GM19025 (cell line): ENCODE data around the gene ENTR1.

ENCODE experiments used
- ATAC-seq: cut with Tn5 transposase; IDR thresholded peaks from one replicate; pipeline ENCODE4 v1.9.1; 2021; ENCODE audit warnings: mild to moderate bottlenecking, low read depth, moderate library complexity; ENCODE audit not compliant: unreplicated experiment

The ENTR1 gene

GRCh38 chr9:136410500-136411287, at the start of gene ENTR1, which contains the start of gene PMPCA:
Gene ENTR1, minus strand, starts transcription at chr9:136410614. Its CDS starts 217 bp downstream, at chr9:136410397.
Gene PMPCA, plus strand, starts transcription at chr9:136410658. Its CDS starts 11 bp downstream, at chr9:136410669.
- ATAC-seq: peak; percentile 78

DNA sequence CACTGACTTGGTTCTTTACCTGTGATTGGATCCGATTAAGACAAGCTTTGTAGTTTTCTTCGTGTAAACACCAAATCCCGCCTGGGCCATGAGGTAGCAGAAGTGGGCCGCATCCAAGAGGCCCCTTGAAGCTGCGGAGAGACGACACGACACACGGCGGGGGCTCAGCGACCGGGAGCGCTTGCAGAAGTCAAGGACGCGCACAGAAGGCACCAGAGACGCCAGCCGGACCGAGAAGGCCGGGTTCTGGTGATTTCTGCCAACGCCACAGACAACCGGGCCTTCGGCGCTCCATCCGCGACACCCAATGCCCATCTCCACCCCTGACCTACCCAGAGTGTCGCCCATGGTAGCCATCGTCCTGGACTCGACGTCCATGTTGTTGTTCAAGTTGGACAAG, 49.0 kb upstream of the ENTR1 start:
- no peak for ATAC-seq

DNA sequence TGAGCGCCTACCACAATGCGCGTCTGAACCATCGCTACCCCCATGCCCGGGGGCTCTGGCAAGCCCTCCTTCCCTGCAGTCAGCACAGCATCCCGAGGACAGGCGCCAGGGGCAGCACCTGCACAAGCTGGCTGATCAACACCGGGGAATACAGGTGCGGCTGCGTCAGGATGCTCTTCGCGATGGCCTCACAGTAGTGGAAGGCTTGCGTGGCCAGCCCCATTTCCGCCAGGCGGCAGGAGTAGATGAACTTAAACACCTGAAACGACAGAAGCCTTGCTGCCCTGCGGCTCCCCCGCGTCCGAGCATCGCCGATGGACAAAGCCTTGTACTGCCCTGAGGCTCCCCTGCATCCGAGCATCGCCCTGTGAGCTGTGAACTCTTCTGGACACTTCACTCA, 46.9 kb upstream of the ENTR1 start:
- ATAC-seq: no peak

DNA sequence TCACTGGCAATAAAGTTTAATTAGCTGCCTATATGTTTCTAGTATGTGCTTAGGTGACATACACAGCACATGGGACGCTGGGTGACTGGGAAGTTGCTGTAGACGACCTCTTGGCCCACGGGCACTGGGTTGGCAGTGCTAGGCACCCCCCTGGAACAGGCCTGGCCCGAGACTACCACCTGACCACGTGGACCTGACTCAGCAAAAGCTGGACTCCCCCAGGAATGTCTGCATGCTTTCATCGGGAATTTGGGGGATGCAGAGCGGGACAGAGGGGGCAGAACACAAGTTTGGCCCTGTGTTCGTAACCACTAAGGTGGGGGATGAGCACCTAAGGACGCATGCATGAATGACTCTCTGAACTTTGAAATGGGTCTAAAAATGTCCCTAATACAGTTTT, 45.8 kb upstream of the ENTR1 start:
- no peak for ATAC-seq

DNA sequence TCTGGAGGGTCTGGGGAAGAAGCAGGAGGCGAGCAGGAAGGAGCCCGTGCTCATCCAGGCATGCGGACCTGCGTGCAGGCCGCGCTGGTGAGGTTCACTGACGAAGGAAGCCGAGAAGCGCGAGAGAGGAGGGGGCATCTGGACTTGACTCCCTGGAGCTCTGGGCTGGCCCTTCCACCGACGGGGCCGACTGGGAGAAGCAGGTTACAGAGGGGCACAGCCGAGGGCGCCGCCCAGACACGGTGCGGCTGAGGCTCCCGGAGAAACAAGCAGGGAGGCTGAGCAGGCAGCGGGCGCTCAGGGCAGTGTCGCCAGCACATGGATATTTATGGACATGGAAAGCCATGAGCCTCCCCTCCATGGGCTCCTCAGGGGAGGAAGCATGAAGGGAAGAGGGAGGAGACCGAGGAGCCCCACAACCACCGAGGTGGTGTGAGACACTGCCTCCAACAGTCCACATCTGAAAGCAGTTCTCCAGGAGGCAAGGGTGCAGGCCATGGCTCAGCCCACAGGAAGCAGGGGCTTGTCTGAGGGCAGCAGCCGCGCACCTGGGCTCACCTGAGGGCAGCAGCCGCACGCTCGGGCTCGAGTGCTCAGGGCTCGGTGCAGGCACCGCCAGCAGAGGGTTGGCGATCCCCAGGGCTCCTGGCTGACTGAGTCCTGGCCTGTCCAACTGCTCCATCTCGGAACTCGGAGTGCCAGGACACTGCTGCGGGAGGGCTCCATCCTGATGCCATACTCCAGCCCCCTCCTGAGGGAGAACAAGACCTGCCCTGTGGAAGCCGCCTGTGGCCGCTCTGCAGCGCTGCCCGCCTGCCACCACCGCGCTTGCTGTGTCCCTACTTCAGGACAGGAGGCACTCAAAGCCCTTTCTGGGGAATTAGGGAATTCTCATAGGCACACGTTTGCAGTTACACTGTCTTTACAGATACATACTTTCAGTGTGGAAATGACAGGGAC, 44.9 kb upstream of the ENTR1 start:
- no peak for ATAC-seq

DNA sequence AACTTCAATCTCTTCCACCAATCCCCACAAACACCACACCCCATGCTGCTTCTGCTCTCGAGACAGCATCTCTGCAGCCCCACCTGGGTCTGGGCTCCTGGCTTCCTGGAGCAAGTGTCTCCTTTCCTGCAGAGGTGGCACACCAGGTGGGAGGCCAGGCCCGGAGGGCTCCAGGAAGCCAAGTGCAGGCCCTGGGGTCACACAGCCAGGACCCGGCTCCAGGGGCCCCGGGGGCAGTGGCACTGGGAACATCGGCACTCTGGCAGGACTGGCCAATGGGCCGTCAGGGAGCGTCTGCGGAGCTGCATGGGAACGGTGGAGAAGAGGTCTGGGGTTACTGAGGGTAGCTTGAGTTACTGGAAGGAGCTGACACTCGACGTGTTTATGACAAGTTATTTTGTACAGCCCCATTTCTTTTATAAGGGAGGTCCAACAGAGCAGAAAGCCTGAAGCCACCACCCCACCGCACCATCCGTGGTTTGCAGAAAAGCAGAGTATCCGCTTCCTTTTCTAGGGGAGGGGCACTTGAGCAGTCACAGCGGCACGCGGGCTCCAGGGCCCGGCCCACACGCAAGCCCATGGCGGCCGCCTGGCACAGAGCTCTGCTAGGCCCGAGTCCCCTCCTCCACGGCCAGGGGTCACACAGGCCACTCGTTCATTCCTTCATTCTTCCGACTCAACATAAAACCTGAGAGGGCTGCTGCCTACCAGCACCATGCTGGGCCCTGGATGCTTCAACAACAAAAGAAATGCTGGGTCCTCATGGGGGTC, 43.8 kb upstream of the ENTR1 start:
- no peak for ATAC-seq

- no peak for ATAC-seq
Measured at GRCh38 chr9:136453326-136453725, 42.9 kb upstream of the ENTR1 start.

DNA sequence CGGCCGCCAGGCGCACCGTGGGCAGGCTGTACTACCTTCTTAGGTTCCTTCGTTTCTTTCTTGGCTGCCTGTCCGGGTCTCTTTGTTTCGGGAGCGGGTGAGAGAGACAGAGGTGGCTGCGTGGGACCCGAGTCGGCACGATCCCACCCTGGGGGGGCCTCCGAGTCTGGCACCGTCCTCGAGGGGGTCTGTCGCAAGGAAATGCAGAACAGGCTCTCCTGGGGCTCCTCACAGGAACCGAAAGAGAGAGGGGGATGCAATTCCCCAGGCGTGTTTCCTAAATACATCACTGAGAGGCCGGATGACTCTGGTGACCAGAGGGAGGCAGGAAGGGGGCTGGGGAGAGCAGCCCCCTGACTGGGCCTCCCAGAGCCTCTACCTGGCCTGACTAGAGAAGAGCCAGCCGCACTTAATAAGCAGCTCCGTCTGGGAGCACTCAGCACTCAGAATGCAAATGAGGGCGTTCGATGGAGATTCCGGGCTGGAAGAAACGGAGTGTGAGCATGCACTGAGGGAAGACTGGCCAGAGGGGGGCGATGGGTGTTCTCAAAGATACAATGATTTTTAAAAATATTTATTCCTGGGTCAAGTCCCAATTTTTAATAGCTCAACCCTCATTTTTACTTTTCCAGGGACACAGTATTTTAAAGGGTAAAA, 40.9 kb upstream of the ENTR1 start:
- ATAC-seq: no peak

DNA sequence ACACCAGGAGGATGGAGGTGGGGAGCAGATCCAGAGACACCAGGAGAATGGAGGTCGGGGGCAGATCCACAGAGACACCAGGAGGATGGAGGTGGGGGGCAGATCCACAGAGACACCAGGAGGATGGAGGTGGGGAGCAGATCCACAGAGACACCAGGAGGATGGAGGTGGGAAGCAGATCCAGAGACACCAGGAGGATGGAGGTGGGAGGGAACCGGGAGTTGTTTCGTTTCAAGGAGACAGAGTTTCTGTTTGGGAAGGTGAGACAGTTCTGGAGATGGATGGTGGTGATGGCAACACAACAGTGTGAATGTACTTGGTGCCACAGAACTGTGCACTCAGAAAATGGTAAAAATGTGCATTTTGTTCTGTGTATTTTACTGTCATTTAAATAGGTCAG, 38.2 kb upstream of the ENTR1 start:
- ATAC-seq: no peak

DNA sequence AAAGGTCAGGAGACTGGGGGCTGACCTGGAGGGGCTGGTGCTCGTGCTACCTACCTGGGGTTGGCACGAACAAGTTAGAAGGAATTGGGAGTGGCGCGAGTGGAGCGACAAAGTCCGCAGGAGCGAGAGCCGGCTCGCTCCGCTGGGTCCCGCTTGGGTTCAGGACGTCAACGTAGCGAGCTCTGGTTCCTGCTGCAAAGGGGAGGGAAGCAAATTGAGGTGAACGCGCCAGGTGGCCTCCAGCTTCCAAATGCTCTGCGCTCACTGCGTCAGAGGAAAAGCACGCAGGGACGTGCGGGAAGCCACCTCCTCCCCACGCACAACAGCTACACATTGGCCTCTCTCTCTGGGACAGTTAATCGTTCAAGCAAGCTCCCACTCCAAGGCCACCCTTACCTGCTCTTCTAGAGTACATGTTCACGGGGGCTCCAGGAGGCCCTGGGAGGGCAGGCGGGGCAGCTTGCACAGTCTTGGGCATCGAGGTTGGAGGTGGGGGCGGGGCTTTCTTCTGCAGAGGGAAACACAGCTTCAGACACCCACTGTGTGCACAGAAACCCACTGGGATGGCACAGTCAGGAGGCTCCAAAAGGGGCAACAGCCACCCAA, 36.9 kb upstream of the ENTR1 start:
- no peak for ATAC-seq

DNA sequence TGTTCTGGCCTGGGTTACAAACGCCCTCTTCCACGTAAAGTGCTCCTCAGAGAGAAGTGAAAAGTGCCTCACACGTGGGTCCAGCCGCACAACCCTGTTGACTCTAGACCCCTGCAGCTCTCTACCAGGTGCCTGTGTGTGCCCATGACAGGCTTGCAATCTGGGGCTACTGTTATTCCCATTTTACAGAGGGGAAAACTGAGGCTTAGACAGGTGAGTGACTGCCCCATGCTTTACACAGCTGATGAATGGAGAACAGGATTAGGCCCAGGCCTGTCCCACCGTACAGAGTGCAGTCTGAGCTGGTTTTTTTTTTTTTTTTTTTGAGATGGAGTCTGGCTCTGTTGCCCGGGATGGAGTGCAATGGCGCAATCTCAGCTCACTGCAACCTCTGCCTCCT, 35.4 kb upstream of the ENTR1 start:
- ATAC-seq: no peak

- no peak for ATAC-seq
Measured at GRCh38 chr9:136444102-136444501, 33.7 kb upstream of the ENTR1 start.

- no peak for ATAC-seq
Measured at GRCh38 chr9:136443687-136444086, 33.3 kb upstream of the ENTR1 start.

DNA sequence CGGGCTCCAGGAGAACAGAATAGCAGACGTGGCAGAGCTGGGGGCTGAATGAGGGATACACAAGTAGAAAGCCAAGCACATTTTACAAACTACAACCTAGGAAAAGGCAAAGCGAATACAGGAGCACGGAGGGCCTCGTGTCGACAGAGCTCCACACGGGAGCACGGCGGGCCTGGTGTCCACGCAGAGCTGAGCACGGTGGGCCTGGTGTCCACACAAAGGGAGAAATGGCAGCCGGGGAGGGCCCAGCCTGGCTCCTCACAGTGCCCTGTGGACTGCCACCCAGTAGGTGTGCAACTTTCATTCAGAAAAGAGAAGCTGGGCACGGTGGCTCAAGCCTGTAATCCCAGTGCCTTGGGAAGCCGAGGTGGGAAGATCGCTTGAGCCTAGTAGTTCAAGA, 32.7 kb upstream of the ENTR1 start:
- ATAC-seq: no peak

- no peak for ATAC-seq
Measured at GRCh38 chr9:136442265-136442664, 31.9 kb upstream of the ENTR1 start.

GRCh38 chr9:136441681-136442245, 31.3 kb upstream of the ENTR1 start:
- ATAC-seq: no peak

DNA sequence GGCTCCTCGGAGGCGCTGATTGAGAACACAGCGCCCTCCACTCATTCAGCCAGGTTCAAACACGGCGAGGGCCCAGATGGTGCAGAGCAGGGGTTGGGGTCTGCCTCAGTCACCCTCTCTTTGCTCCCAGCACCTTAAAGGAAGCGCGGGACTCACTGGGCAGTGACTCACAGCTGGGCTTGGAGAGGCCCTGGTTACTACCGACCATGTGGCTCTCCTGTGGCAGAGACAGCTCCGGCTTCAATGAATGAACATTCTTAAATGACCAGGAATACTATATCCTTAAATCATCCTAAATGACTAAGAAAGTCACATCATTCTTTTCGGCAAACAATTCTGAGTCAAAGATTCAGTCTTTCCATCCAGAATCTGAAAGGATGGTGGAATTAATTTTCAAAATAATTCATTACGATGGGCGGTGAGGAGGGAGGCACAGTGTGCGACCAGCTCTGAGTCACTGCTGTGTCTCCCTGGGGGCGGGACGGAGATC, 30.8 kb upstream of the ENTR1 start:
- ATAC-seq: no peak

DNA sequence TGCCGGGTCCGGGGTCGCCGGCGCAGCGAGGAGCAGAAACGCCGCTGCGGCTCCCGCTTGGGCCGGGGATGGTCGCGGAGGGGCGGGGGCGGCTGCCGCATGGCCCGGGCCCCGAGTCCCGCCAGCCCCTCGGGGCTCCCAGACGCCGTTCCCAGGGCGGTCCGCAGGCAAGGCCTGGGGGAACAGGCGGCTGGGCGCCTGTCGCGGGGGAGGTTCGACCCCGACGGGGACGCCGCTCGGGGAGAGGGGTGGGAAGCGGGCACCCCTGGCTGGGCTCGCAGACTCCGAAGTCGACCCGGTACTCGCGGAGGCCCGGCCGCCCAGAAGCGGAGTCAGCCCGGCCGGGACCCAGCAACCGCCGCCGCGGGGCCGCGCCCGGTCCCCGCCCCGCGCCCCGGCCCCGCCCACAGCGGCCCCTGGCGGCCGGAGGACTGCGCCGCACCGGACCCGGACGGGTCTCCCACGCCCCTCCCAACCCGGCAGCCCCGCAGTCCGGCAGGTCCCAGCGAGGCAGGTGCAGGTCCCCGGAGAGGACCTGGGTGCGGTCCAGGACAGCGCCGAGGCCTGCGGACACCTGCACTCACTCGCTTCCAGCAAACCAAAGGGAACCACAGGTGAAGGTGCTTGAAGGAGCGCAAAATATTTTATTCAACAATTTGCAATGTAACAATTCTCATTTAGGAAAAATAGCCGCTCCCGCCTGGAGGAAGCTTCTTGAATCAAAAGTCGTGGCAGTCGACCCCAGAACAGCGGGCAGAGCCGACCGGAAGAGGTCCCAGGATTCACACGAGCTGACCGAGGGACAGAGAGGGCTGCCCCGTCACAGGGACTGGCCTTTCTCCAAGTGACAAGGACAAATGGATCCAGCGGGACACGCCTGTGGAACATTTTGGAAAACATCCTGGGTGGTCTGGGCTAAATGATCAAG, 29.3 kb upstream of the ENTR1 start, which contains the start of gene INPP5E:
INPP5E (minus strand) TSS at position 365 of the 928 bp plus-strand sequence. CDS start 426 bp downstream, outside the sequence.
- peak; percentile 58 for ATAC-seq
